Trophoblast cell (in vitro differentiated cells and primary cell): ENCODE data around the gene KDM4B.

Source experiments
- DNase-seq, 2 donors: peaks; one replicate each; pipeline ENCODE4 v3.0.0-alpha.2; 2016
- H2AFZ ChIP-seq: 2 replicates; pipeline ENCODE4 v1.6.1; 2013; ENCODE audit warnings: low read length, moderate library complexity, mild to moderate bottlenecking; ENCODE audit not compliant: insufficient read depth, poor library complexity
- H2AK5ac ChIP-seq: 2 replicates; pipeline ENCODE4 v1.6.1; 2013; ENCODE audit warnings: mild to moderate bottlenecking, low read length
- H2BK120ac ChIP-seq: 2 replicates; pipeline ENCODE4 v1.6.1; 2013; ENCODE audit warnings: low read length, mild to moderate bottlenecking, moderate library complexity; ENCODE audit not compliant: insufficient read depth, poor library complexity
- H2BK12ac ChIP-seq: 2 replicates; pipeline ENCODE4 v1.6.1; 2013; ENCODE audit warnings: mild to moderate bottlenecking, low read length, moderate library complexity
- H2BK5ac ChIP-seq: 2 replicates; pipeline ENCODE4 v1.6.1; 2013; ENCODE audit warnings: low read length, low read depth, moderate library complexity, mild to moderate bottlenecking; ENCODE audit not compliant: poor library complexity
- H3K14ac ChIP-seq: 2 replicates; pipeline ENCODE4 v1.6.1; 2013; ENCODE audit warnings: mild to moderate bottlenecking, low read length
- H3K18ac ChIP-seq: 2 replicates; pipeline ENCODE4 v1.6.1; 2013; ENCODE audit warnings: mild to moderate bottlenecking, low read length
- H3K23ac ChIP-seq: 2 replicates; pipeline ENCODE4 v1.6.1; 2013; ENCODE audit warnings: low read length
- H3K27ac ChIP-seq: 2 replicates; pipeline ENCODE4 v1.5.1; 2013; ENCODE audit warnings: low read depth, mild to moderate bottlenecking, inconsistent platforms, low read length, moderate library complexity
- H3K27me3 ChIP-seq: 2 replicates; pipeline ENCODE4 v1.6.1; 2013; ENCODE audit warnings: inconsistent platforms, mild to moderate bottlenecking, low read length, moderate library complexity; ENCODE audit not compliant: insufficient read depth
- H3K36me3 ChIP-seq, 2 experiments: 1 replicate in 1 of 2; 2 replicates in 1 of 2; pipeline ENCODE4 v1.6.1; 2013; ENCODE audit warnings: low read length in 2 of 2, mild to moderate bottlenecking in 2 of 2, moderate library complexity in 1 of 2; ENCODE audit not compliant: insufficient read depth in 2 of 2, control insufficient read depth in 1 of 2
- H3K4ac ChIP-seq: 2 replicates; pipeline ENCODE4 v1.6.1; 2013; ENCODE audit warnings: low read depth, mild to moderate bottlenecking, low read length, moderate library complexity
- H3K4me1 ChIP-seq, 2 experiments: 1 replicate in 1 of 2; 2 replicates in 1 of 2; pipeline ENCODE4 v1.6.1; 2013; ENCODE audit warnings: low read length in 2 of 2, mild to moderate bottlenecking in 2 of 2, moderate library complexity in 1 of 2; ENCODE audit not compliant: insufficient read depth in 2 of 2, control insufficient read depth in 1 of 2
- H3K4me2 ChIP-seq: 2 replicates; pipeline ENCODE4 v1.6.1; 2013; ENCODE audit warnings: inconsistent platforms, mild to moderate bottlenecking, low read length, moderate library complexity
- H3K4me3 ChIP-seq: 2 replicates; pipeline ENCODE4 v1.5.1; 2013; ENCODE audit warnings: mild to moderate bottlenecking, low read depth, low read length, inconsistent platforms
- H3K79me1 ChIP-seq: one replicate; pipeline ENCODE4 v1.6.1; 2013; ENCODE audit warnings: low read length
- H3K79me2 ChIP-seq: 2 replicates; pipeline ENCODE4 v1.6.1; 2013; ENCODE audit warnings: low read length, mild to moderate bottlenecking; ENCODE audit not compliant: control insufficient read depth, insufficient read depth, poor library complexity
- H3K9ac ChIP-seq: 2 replicates; pipeline ENCODE4 v1.6.1; 2013; ENCODE audit warnings: mild to moderate bottlenecking, low read length
- H3K9me3 ChIP-seq: 2 replicates; pipeline ENCODE4 v1.6.1; 2013; ENCODE audit warnings: low read depth, mild to moderate bottlenecking, control low read depth, inconsistent platforms, low read length; ENCODE audit not compliant: insufficient read depth
- H4K12ac ChIP-seq: 2 replicates; pipeline ENCODE4 v1.6.1; 2013; ENCODE audit warnings: low read depth, mild to moderate bottlenecking, low read length, moderate library complexity
- H4K8ac ChIP-seq: 2 replicates; pipeline ENCODE4 v1.6.1; 2013; ENCODE audit warnings: low read depth, mild to moderate bottlenecking, low read length, moderate library complexity
- H4K91ac ChIP-seq: one replicate; pipeline ENCODE4 v1.6.1; 2013; ENCODE audit warnings: low read depth, mild to moderate bottlenecking, low read length, moderate library complexity
- WGBS: extraction: QIAGEN DNeasy Blood & Tissue Kit; methylation state at CpG from one replicate; pipeline ENCODE4 v1.1.7; 2013; ENCODE audit warnings: missing lambda C conversion rate; ENCODE audit not compliant: insufficient read length, insufficient coverage; ENCODE audit errors: extremely low coverage; 5-methylcytosine and 5-hydroxymethylcytosine counted together

The KDM4B gene

DNA sequence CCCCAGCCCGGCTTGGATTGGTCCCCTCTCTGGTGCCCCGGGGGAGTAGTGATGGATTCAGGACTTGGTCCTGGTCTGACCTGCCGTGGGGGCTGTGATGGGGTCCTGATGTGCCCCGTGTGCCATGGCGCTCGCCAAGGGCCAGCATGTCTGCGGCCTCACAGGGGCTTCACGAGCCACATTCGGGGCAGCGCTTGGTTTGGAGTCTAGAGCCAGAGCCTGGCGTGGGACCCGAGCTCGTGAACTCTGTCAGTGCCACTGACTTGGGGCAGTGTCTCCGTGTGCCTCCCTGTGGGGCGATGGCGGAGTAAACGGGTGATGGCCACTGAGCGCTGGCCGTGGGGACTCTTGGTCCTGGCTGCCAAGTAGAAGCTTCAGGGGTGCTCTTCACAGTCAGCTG lies 17.1 kb downstream of the KDM4B start:
- peaks cover 43% of the 10 kb centered on the region for H3K79me2 ChIP-seq
- WGBS = no CpG with 5 or more reads among the region's 19 CpGs
- H4K91ac ChIP-seq = peak overlapping the region; percentile 93
- H4K12ac ChIP-seq = peak overlapping the region; percentile 21
- H3K18ac ChIP-seq = peak overlapping the region; percentile 68
- H3K79me1 ChIP-seq = peaks cover 43% of the 10 kb centered on the region
- DNase-seq = no peak
- H3K4me3 ChIP-seq = no peak overlapping the region
- H2AK5ac ChIP-seq = peak overlapping the region; percentile 81
- peak overlapping the region; percentile 15 for H4K8ac ChIP-seq
- H3K9me3 ChIP-seq = no peaks in the 10 kb centered on the region
- no peak overlapping the region for H3K23ac ChIP-seq
- H3K27ac ChIP-seq = peak overlapping the region; percentile 89
- peak overlapping the region; percentile 31 for H3K4ac ChIP-seq
- peaks cover 8 to 10% of the 10 kb centered on the region in 2 experiments for H3K36me3 ChIP-seq
- H2BK120ac ChIP-seq = peak overlapping the region; percentile 54
- H2BK12ac ChIP-seq = peak overlapping the region; percentile 24
- H2BK5ac ChIP-seq = peak overlapping the region; percentile 75
- H3K14ac ChIP-seq = peak overlapping the region; percentile 68
- H3K9ac ChIP-seq = no peak overlapping the region
- H3K4me1 ChIP-seq = peaks cover 42 to 57% of the 10 kb centered on the region in 2 experiments
- no peak overlapping the region for H2AFZ ChIP-seq
- H3K4me2 ChIP-seq = no peak overlapping the region
- H3K27me3 ChIP-seq = no peaks in the 10 kb centered on the region

DNA sequence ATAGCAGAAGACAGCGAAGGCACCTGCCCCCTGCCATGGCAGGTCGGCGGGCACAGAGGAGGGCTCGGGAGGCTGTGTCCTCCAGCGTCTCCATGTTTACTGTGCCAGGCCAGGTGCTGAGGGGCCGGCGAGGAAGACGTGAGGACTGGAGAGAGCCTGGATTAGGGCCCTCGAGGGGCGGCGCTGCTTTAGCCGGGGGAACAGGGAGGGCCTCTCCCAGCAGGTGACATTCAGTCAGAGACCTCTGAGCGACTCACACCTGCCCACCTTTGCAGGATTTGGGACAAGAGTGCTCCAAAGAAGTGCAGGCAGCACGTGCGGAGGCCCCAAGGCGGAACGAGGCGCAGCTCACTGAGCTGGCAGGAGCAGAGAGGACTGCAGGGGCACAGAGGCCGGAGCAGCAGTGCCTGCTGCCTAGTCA lies 17.6 kb downstream of the KDM4B start:
- H4K12ac ChIP-seq = peak overlapping the region; percentile 21
- H2BK12ac ChIP-seq = peak overlapping the region; percentile 24
- peaks cover 39% of the 10 kb centered on the region for H3K79me2 ChIP-seq
- peaks cover 41 to 59% of the 10 kb centered on the region in 2 experiments for H3K4me1 ChIP-seq
- peaks cover 45% of the 10 kb centered on the region for H3K79me1 ChIP-seq
- no peak overlapping the region for H3K4me2 ChIP-seq
- peak overlapping the region; percentile 75 for H2BK5ac ChIP-seq
- H2BK120ac ChIP-seq = peak overlapping the region; percentile 54
- peak overlapping the region; percentile 81 for H2AK5ac ChIP-seq
- peaks cover 8 to 10% of the 10 kb centered on the region in 2 experiments for H3K36me3 ChIP-seq
- no CpG with 5 or more reads among the region's 19 CpGs for WGBS
- peak overlapping the region; percentile 31 for H3K4ac ChIP-seq
- peak overlapping the region; percentile 68 for H3K18ac ChIP-seq
- no peak overlapping the region for H3K23ac ChIP-seq
- no peaks in the 10 kb centered on the region for H3K27me3 ChIP-seq
- no peak for DNase-seq
- peak overlapping the region; percentile 31 for H4K8ac ChIP-seq
- peak overlapping the region; percentile 89 for H3K27ac ChIP-seq
- no peak overlapping the region for H2AFZ ChIP-seq
- H3K9me3 ChIP-seq = no peaks in the 10 kb centered on the region
- H3K4me3 ChIP-seq = no peak overlapping the region
- H3K14ac ChIP-seq = peak overlapping the region; percentile 68
- H4K91ac ChIP-seq = peak overlapping the region; percentile 93
- peak overlapping the region; percentile 6 for H3K9ac ChIP-seq

GRCh38 chr19:4987256-4987655 lies 18.3 kb downstream of the KDM4B start:
- Histone ChIP-seq H2AK5ac (no peak overlapping the region), H2BK5ac (peak overlapping the region; percentile 77), H3K14ac (no peak overlapping the region)

GRCh38 chr19:4987692-4988370 lies 18.9 kb downstream of the KDM4B start:
- no peak for DNase-seq
- Histone ChIP-seq H3K4me1 (peaks cover 44 to 67% of the 10 kb centered on the region in 2 experiments), H3K79me1 (peaks cover 52% of the 10 kb centered on the region), H2BK12ac (peak overlapping the region; percentile 50), H3K9ac (no peak overlapping the region), H4K12ac (no peak overlapping the region), H3K79me2 (peaks cover 39% of the 10 kb centered on the region), H3K36me3 (peaks cover 5 to 8% of the 10 kb centered on the region in 2 experiments), H3K4me2 (peak overlapping the region; percentile 46), H3K27ac (peak overlapping the region; percentile 95), H3K4ac (peak overlapping the region; percentile 53), H3K9me3 (no peaks in the 10 kb centered on the region), H3K4me3 (no peak overlapping the region), H2AFZ (peak overlapping the region; percentile 68), H3K23ac (no peak overlapping the region), H3K14ac (peak overlapping the region; percentile 81), H2BK5ac (peak overlapping the region; percentile 77), H2BK120ac (peak overlapping the region; percentile 55), H4K8ac (peak overlapping the region; percentile 61), H3K18ac (peak overlapping the region; percentile 55), H3K27me3 (no peaks in the 10 kb centered on the region), H4K91ac (peak overlapping the region; percentile 87), H2AK5ac (peak overlapping the region; percentile 5)
- WGBS = no CpG with 5 or more reads among the region's 24 CpGs

More at GRCh38 chr19:4987256-4987655, 18.3 kb downstream of the KDM4B start:
- H4K91ac ChIP-seq = peak overlapping the region; percentile 87
- no peak overlapping the region for H4K8ac ChIP-seq
- H3K79me2 ChIP-seq = peaks cover 36% of the 10 kb centered on the region
- peaks cover 5 to 8% of the 10 kb centered on the region in 2 experiments for H3K36me3 ChIP-seq
- no peaks in the 10 kb centered on the region for H3K9me3 ChIP-seq
- no peak overlapping the region for H2BK120ac ChIP-seq
- H3K4ac ChIP-seq = no peak overlapping the region
- H3K4me3 ChIP-seq = no peak overlapping the region
- no CpG with 5 or more reads among the region's 11 CpGs for WGBS
- no peak overlapping the region for H2AFZ ChIP-seq
- H2BK12ac ChIP-seq = no peak overlapping the region
- peaks cover 41 to 63% of the 10 kb centered on the region in 2 experiments for H3K4me1 ChIP-seq
- no peak for DNase-seq
- H3K23ac ChIP-seq = no peak overlapping the region
- H3K9ac ChIP-seq = no peak overlapping the region
- no peak overlapping the region for H3K18ac ChIP-seq
- no peak overlapping the region for H4K12ac ChIP-seq
- no peaks in the 10 kb centered on the region for H3K27me3 ChIP-seq
- peaks cover 49% of the 10 kb centered on the region for H3K79me1 ChIP-seq
- H3K27ac ChIP-seq = peak overlapping the region; percentile 95
- H3K4me2 ChIP-seq = peak overlapping the region; percentile 46
